GM12891 (cell line): ENCODE measurements around the gene TCAP.
A peak's percentile ranks its signal among the peaks of the same experiment; 100 is the strongest.

Experiments used
- DNase-seq: peaks from one replicate; pipeline ENCODE4 v3.0.0; 2011; ENCODE audit warnings: low spot score; ENCODE audit not compliant: insufficient read length
- FAIRE-seq: peaks from 2 replicates; lab custom pipeline; 2011; peaks lifted over from hg19 to GRCh38; lab: Jason Lieb, UNC
- PAX5 ChIP-seq: IDR thresholded peaks from 2 replicates; pipeline ENCODE4 v1.6.1; 2011; ENCODE audit warnings: low read length, moderate library complexity, mild to moderate bottlenecking; ENCODE audit not compliant: insufficient read depth, severe bottlenecking
- POLR2A ChIP-seq: IDR thresholded peaks from 2 replicates; pipeline ENCODE4 v1.6.1; 2011; ENCODE audit warnings: low read depth, low read length, control low read depth
- POLR2AphosphoS5 ChIP-seq: IDR thresholded peaks from 2 replicates; pipeline ENCODE4 v1.6.1; 2011; ENCODE audit warnings: low read depth, low read length, control low read depth
- POU2F2 ChIP-seq: IDR thresholded peaks from 2 replicates; pipeline ENCODE4 v1.6.1; 2011; ENCODE audit warnings: low read depth, mild to moderate bottlenecking, control low read depth, low read length, moderate library complexity
- SPI1 ChIP-seq: IDR thresholded peaks from 2 replicates; pipeline ENCODE4 v1.6.1; 2011; ENCODE audit warnings: low read depth, low read length, control low read depth
- TAF1 ChIP-seq: IDR thresholded peaks from 2 replicates; pipeline ENCODE4 v1.6.1; 2011; ENCODE audit warnings: low read depth, low read length, control low read depth

Gene TCAP

GRCh38 chr17:39666601-39667261, 1.6 kb downstream of the TCAP start:
- DNase-seq: no peak
- no peak for FAIRE-seq

GRCh38 chr17:39667262-39667944, 2.3 kb downstream of the TCAP start:
- no peak for DNase-seq
- no peak for FAIRE-seq
- TF ChIP-seq TAF1: no peak
- no peak for TF ChIP-seq POLR2A
- no peak for TF ChIP-seq SPI1
- no peak for TF ChIP-seq POU2F2
- no peak for TF ChIP-seq PAX5
- TF ChIP-seq POLR2AphosphoS5: no peak

More at GRCh38 chr17:39666601-39667261, 1.6 kb downstream of the TCAP start:
- TF ChIP-seq POLR2AphosphoS5 (no peak), POU2F2 (no peak), TAF1 (no peak), SPI1 (no peak), POLR2A (no peak)

GRCh38 chr17:39667945-39668924, 3.1 kb downstream of the TCAP start, which contains the start of gene PNMT:
PNMT (plus strand) TSS chr17:39668453; CDS start chr17:39668476, 23 bp downstream.
- DNase-seq: peak; percentile 90
- FAIRE-seq: peak; percentile 92
- TF ChIP-seq TAF1 (no peak), POU2F2 (no peak), POLR2AphosphoS5 (no peak), PAX5 (no peak), SPI1 (no peak), POLR2A (no peak)

- TF ChIP-seq POLR2AphosphoS5: no peak
- TF ChIP-seq SPI1: no peak
- no peak for TF ChIP-seq TAF1
- no peak for TF ChIP-seq POU2F2
- TF ChIP-seq PAX5: no peak
- TF ChIP-seq POLR2A: no peak
- FAIRE-seq: no peak
- no peak for DNase-seq
Observed at GRCh38 chr17:39669897-39670735, 5.0 kb downstream of the TCAP start.

GRCh38 chr17:39670746-39671145, 5.6 kb downstream of the TCAP start:
- TF ChIP-seq POLR2A: no peak
- TF ChIP-seq POLR2AphosphoS5: no peak
- TF ChIP-seq TAF1: no peak
- no peak for TF ChIP-seq PAX5
- TF ChIP-seq POU2F2: no peak
- no peak for TF ChIP-seq SPI1
- FAIRE-seq: no peak

GRCh38 chr17:39671651-39672521, 6.7 kb downstream of the TCAP start:
- TF ChIP-seq POU2F2: no peak
- no peak for TF ChIP-seq SPI1
- no peak for TF ChIP-seq POLR2AphosphoS5
- no peak for TF ChIP-seq TAF1
- TF ChIP-seq PAX5: no peak
- TF ChIP-seq POLR2A: no peak
- FAIRE-seq (peak; percentile 71), DNase-seq (no peak)

More at GRCh38 chr17:39670746-39671145, 5.6 kb downstream of the TCAP start:
- DNase-seq: no peak

- FAIRE-seq (no peak), DNase-seq (no peak)
- TF ChIP-seq SPI1: no peak
- no peak for TF ChIP-seq POLR2AphosphoS5
- TF ChIP-seq PAX5: no peak
- TF ChIP-seq TAF1: no peak
- TF ChIP-seq POU2F2: no peak
- TF ChIP-seq POLR2A: no peak
Observed at GRCh38 chr17:39672522-39673334, 7.6 kb downstream of the TCAP start.
